Ishikawa (cell line): Measurements from ENCODE around the gene TP53BP2.

Experiments
- EP300 ChIP-seq: IDR thresholded peaks from 2 replicates; pipeline ENCODE4 v1.6.1; 2012; ENCODE audit warnings: borderline replicate concordance
- RAD21 ChIP-seq: IDR thresholded peaks from 2 replicates; pipeline ENCODE4 v1.6.1; 2012; ENCODE audit warnings: low read depth
- YY1 ChIP-seq: IDR thresholded peaks from 2 replicates; pipeline ENCODE4 v1.6.1; 2012; ENCODE audit warnings: low read depth

DNA sequence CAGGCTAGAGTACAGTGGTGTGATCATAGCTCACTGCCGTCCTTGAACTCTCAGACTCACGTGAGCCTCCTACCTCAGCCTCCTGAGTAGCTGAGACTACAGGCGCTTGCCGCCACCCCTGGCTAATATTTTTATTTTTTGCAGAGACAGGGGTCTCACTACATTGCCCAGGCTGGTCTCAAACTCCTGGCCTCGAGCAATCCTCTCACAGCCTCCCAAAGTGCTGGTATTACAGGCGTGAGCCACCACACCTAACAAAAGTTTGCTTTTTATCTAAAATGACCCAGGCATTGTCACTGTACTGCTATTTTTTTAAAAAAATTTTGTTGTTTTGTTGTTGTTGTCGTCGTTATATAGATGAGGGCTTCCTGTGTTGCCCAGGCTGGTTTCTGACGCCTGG, 87.0 kb downstream of the TP53BP2 start:
- no peak for TF ChIP-seq YY1
- no peak for TF ChIP-seq EP300
- TF ChIP-seq RAD21, result no peak
